OCI-LY7 (cell line): ENCODE measurements around the gene GNS.

Source experiments
- EZH2phosphoT487 ChIP-seq: fragments of 200-600 bp; sonication (generic); IDR thresholded peaks from 2 replicates; pipeline ENCODE4 v1.6.1; 2018; ENCODE audit warnings: low read depth, borderline replicate concordance, mild to moderate bottlenecking, mixed run types, antibody characterized with exemption, low read length, moderate library complexity, mixed read lengths
- TF ChIP-seq, protein P1 (sequence below): fragments of 200-600 bp; sonication (generic); conservative IDR thresholded peaks from 2 replicates; pipeline ENCODE4 v1.5.1; 2014; ENCODE audit warnings: mild to moderate bottlenecking, antibody characterized with exemption, low read length, moderate library complexity, mixed read lengths

DNA sequence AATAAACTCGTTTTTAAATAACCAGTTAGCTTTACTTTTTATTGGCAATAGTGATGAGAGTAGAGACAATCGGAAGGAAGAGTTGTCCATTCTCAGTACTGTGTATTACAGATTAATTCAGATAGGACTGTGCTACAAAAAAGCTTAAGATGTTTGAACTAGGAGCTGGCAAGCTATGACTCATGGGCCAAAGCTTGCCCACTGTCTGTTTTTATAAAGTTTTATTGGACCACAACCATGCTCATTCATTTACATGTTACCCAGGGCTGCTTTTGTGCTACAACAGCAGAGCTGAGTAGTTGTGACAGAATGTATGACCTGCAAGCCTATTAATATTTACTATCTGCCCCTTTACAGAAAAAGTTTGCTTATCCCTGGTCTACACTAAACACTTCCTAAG lies 19.4 kb downstream of the GNS start:
- TF ChIP-seq, protein P1, sequence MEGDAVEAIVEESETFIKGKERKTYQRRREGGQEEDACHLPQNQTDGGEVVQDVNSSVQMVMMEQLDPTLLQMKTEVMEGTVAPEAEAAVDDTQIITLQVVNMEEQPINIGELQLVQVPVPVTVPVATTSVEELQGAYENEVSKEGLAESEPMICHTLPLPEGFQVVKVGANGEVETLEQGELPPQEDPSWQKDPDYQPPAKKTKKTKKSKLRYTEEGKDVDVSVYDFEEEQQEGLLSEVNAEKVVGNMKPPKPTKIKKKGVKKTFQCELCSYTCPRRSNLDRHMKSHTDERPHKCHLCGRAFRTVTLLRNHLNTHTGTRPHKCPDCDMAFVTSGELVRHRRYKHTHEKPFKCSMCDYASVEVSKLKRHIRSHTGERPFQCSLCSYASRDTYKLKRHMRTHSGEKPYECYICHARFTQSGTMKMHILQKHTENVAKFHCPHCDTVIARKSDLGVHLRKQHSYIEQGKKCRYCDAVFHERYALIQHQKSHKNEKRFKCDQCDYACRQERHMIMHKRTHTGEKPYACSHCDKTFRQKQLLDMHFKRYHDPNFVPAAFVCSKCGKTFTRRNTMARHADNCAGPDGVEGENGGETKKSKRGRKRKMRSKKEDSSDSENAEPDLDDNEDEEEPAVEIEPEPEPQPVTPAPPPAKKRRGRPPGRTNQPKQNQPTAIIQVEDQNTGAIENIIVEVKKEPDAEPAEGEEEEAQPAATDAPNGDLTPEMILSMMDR = no peak
- TF ChIP-seq EZH2phosphoT487 = no peak
